ENCODE data around the gene KAT5.

DNA sequence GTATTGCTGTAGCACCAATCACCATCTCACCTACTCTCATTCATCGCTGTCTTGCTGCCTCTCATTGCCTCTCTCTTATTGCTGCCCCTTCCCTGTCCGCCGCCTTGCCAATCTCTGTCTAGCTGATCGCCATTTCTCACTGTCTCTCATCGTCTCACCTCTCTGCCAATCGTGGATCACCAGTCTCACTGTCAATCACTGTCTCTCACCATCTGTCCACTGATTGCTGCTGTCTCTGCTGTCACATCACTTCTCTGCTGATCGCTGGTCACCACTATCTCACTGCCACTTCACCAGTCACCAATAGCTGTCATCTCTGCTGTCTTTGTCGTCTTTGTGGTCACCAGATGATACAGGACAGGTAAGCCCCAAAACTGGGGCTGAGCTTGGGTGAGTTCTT is 29.1 kb downstream of the KAT5 start:
- TF ChIP-seq, protein P1, sequence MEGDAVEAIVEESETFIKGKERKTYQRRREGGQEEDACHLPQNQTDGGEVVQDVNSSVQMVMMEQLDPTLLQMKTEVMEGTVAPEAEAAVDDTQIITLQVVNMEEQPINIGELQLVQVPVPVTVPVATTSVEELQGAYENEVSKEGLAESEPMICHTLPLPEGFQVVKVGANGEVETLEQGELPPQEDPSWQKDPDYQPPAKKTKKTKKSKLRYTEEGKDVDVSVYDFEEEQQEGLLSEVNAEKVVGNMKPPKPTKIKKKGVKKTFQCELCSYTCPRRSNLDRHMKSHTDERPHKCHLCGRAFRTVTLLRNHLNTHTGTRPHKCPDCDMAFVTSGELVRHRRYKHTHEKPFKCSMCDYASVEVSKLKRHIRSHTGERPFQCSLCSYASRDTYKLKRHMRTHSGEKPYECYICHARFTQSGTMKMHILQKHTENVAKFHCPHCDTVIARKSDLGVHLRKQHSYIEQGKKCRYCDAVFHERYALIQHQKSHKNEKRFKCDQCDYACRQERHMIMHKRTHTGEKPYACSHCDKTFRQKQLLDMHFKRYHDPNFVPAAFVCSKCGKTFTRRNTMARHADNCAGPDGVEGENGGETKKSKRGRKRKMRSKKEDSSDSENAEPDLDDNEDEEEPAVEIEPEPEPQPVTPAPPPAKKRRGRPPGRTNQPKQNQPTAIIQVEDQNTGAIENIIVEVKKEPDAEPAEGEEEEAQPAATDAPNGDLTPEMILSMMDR (IDR thresholded peaks at IDR 0.05) = no peak
- no peak for TF ChIP-seq POLR2A (IDR thresholded peaks at IDR 0.05)
- no peak for TF ChIP-seq POLR2AphosphoS5 (IDR thresholded peaks at IDR 0.05)
